ENCODE data around the gene MKLN1. TPM values are rescaled to one million over a fixed set of nuclear protein-coding genes. Genes with fewer than 3 reads are reported as not detected.
A peak's percentile ranks its signal among the peaks of the same experiment; 100 is the strongest.

Gene MKLN1
- total and polyA plus RNA-seq, 2 of the 4 experiments (the other 2 are of a cell fraction), result 17.5 to 52.0 TPM

GRCh38 chr7:131533151-131533559, 205.5 kb downstream of the MKLN1 start:
- dilution Hi-C loops (cut with HindIII; ENCODE audit: low sequenced_read_pairs, unreplicated experiment), result no loop called here
- Histone ChIP-seq H3K9me3 (ENCODE audit: control insufficient read depth, insufficient read depth, low read length) (no peaks in the 10 kb centered on the region), H3K56ac (ENCODE audit: extremely low read depth, insufficient read depth, low read length) (no peak overlapping the region), H2BK20ac (ENCODE audit: low read depth, low read length) (no peak overlapping the region), H4K5ac (ENCODE audit: low read depth, low read length) (no peak overlapping the region), H3K4ac (ENCODE audit: low read depth, low read length) (no peak overlapping the region), H2AFZ (replicated peaks; ENCODE audit: low read length, poor library complexity) (peak overlapping the region; percentile 51), H3K9me1 (ENCODE audit: insufficient read depth, low read length) (peaks cover 4% of the 10 kb centered on the region; the same call in 1 of the 2 replicates), H2AK9ac (replicated peaks; ENCODE audit: low read depth, low read length, poor library complexity) (no peak overlapping the region), H3K36me3 (ENCODE audit: control insufficient read depth, insufficient read depth, low read length) (no peaks in the 10 kb centered on the region), H3K23ac (ENCODE audit: low read depth, low read length) (no peak overlapping the region), H3K4me2 (ENCODE audit: low read depth, low read length) (no peak overlapping the region), H2AK5ac (ENCODE audit: low read depth, low read length) (no peak overlapping the region), H2BK120ac (ENCODE audit: low read depth, low read length) (no peak overlapping the region), H4K20me1 (ENCODE audit: insufficient read depth, low read length) (no peaks in the 10 kb centered on the region), H3K14ac (replicated peaks; ENCODE audit: low read depth, low read length) (no peak overlapping the region), H3K27ac (ENCODE audit: insufficient read depth, low read length) (no peak overlapping the region), H3K18ac (ENCODE audit: low read depth, low read length) (no peak overlapping the region), H3K27me3 (ENCODE audit: control insufficient read depth, insufficient read depth, low read length) (peaks cover 3% of the 10 kb centered on the region; the same call in 1 of the 2 replicates), H3K9ac (ENCODE audit: low read depth, low read length) (no peak overlapping the region), H2BK15ac (ENCODE audit: low read depth, low read length) (no peak overlapping the region), H2BK5ac (ENCODE audit: low read depth, low read length, poor library complexity, severe bottlenecking) (no peak overlapping the region), H4K8ac (ENCODE audit: low read depth in 2 of 2, low read length in 2 of 2) (no peak overlapping the region), H3K4me1 (ENCODE audit: control insufficient read depth, insufficient read depth, low read length) (peaks cover 2% of the 10 kb centered on the region), H4K91ac (ENCODE audit: insufficient read depth, low read depth, low read length) (no peak overlapping the region), H3K4me3 (ENCODE audit: insufficient read depth, low read depth, low read length) (no peak overlapping the region), H3K79me1 (ENCODE audit: low read depth in 1 of 2, low read length in 2 of 2) (peaks cover 0 to 5% of the 10 kb centered on the region in 2 experiments; a peak in 2 of 4 replicates)
- intact Hi-C loops (cut with micrococcal nuclease), result no loop called here
- WGBS, 2 experiments (ENCODE audit: extremely low coverage in 2 of 2, insufficient read length in 1 of 2), result 79% methylated on average over 4 of the region's 9 CpGs; no CpG with 5 or more reads in 1 of the 2 experiments
- BruUV-seq (replicated peaks), result no TSS peak
- TF ChIP-seq USF2 (IDR thresholded peaks at IDR 0.05; ENCODE audit: low read depth, low read length) (no peak), FOS (IDR thresholded peaks at IDR 0.05; ENCODE audit: low read depth, low read length) (no peak), ELK1 (IDR thresholded peaks at IDR 0.05; ENCODE audit: borderline replicate concordance, low read depth, low read length) (no peak), RFX5 (IDR thresholded peaks at IDR 0.05; ENCODE audit: low read depth, low read length) (no peak), CHD1 (IDR thresholded peaks at IDR 0.05; ENCODE audit: low read depth, low read length) (no peak), RCOR1 (IDR thresholded peaks at IDR 0.05; ENCODE audit: insufficient replicate concordance, low read length) (no peak)
- in situ Hi-C loops (cut with MboI; ENCODE audit: low sequenced_read_pairs), result no loop called here
- DNase-seq (no peak), ATAC-seq (ENCODE audit: low read depth) (no peak)
- CTCF ChIA-PET, result no interaction called here
- POLR2A ChIA-PET (ENCODE audit: unreplicated experiment), result interaction anchor here (0.6 kb wide), 1 partner anchor 434 kb away, joined by 3 read pairs; no protein-coding TSS in a partner anchor
